H1 (cell line): ENCODE results near the gene LGR4. TPM values are rescaled to one million over a fixed set of nuclear protein-coding genes. Genes with fewer than 3 reads are reported as not detected.

Source experiments
- CTCF ChIA-PET: fragments of 300-600 bp; sonication (Branson Sonifier 250); formaldehyde crosslinking; loops from one replicate; lab custom pipeline; 2021; ENCODE audit not compliant: partially characterized antibody; lab: Charles Lee
- POLR2A ChIA-PET: fragments of 300-600 bp; sonication (Branson Sonifier 250); formaldehyde crosslinking; loops from one replicate; lab custom pipeline; 2021; ENCODE audit warnings: inconsistent platforms; ENCODE audit not compliant: partially characterized antibody; lab: Charles Lee
- DNase-seq, 2 experiments: peaks; one replicate each; pipeline versions ENCODE4 v3.0.0 to v3.0.0-alpha.2; 2010 to 2022; ENCODE audit warnings: low spot score in 2 of 2, low read depth in 1 of 2, mixed read lengths in 1 of 2
- FAIRE-seq: peaks from 2 replicates; lab custom pipeline; 2011; peaks lifted over from hg19 to GRCh38; lab: Jason Lieb, UNC
- H2AFZ ChIP-seq: 2 replicates; pipeline ENCODE4 v1.8.1; 2012; ENCODE audit warnings: low read length, inconsistent platforms
- H2AK5ac ChIP-seq: 2 replicates; pipeline ENCODE4 v1.6.1; 2013; ENCODE audit warnings: low read depth, low read length
- H2BK120ac ChIP-seq: replicated peaks from 2 replicates; pipeline ENCODE3; 2013; ENCODE audit warnings: low read depth, low read length, inconsistent platforms
- H2BK12ac ChIP-seq: 2 replicates; pipeline ENCODE4 v1.6.1; 2013; ENCODE audit warnings: low read depth, low read length
- H2BK15ac ChIP-seq: 2 replicates; pipeline ENCODE4 v1.6.1; 2013; ENCODE audit warnings: low read length
- H2BK20ac ChIP-seq: 2 replicates; pipeline ENCODE4 v1.6.1; 2013; ENCODE audit warnings: low read length
- H2BK5ac ChIP-seq: 2 replicates; pipeline ENCODE4 v1.6.1; 2013; ENCODE audit warnings: low read depth, low read length
- H3K14ac ChIP-seq: 2 replicates; pipeline ENCODE4 v1.6.1; 2013; ENCODE audit warnings: inconsistent platforms; ENCODE audit not compliant: insufficient read length
- H3K18ac ChIP-seq: 2 replicates; pipeline ENCODE4 v1.6.1; 2013; ENCODE audit warnings: low read length; ENCODE audit errors: extremely low read depth
- H3K23ac ChIP-seq: 2 replicates; pipeline ENCODE4 v1.6.1; 2013; ENCODE audit warnings: inconsistent platforms; ENCODE audit not compliant: insufficient read length
- H3K23me2 ChIP-seq: 2 replicates; pipeline ENCODE4 v1.6.1; 2013; ENCODE audit warnings: low read depth, low read length
- H3K27ac ChIP-seq: 2 replicates; pipeline ENCODE4 v1.6.1; 2011; ENCODE audit warnings: low read depth, low read length, inconsistent platforms
- H3K27me3 ChIP-seq, 4 experiments: replicated peaks in 1 of 4; 1 replicate in 1 of 4; 2 replicates in 3 of 4; pipeline versions ENCODE4 v1.6.1 to v1.8.1; 2011 to 2013; ENCODE audit warnings: low read length in 3 of 4, mild to moderate bottlenecking in 3 of 4, inconsistent platforms in 2 of 4, mixed read lengths in 2 of 4, moderate library complexity in 1 of 4; ENCODE audit not compliant: control insufficient read depth in 3 of 4, insufficient read depth in 3 of 4; ENCODE audit errors: extremely low read depth in 1 of 4
- H3K36me3 ChIP-seq, 4 experiments: 2 replicates each; pipeline versions ENCODE4 v1.6.1 to v1.8.1; 2011 to 2013; ENCODE audit warnings: mild to moderate bottlenecking in 4 of 4, low read length in 3 of 4, moderate library complexity in 2 of 4, control low read depth in 1 of 4, inconsistent platforms in 1 of 4; ENCODE audit not compliant: insufficient read depth in 4 of 4, control insufficient read depth in 2 of 4
- H3K4ac ChIP-seq: replicated peaks from 2 replicates; pipeline ENCODE3; 2013; ENCODE audit warnings: low read length, low read depth, mixed read lengths, inconsistent platforms; ENCODE audit not compliant: insufficient read length
- H3K4me1 ChIP-seq, 4 experiments: replicated peaks in 1 of 4; 1 replicate in 1 of 4; 2 replicates in 3 of 4; pipeline versions ENCODE4 v1.6.1 to v1.8.1; 2011 to 2013; ENCODE audit warnings: low read length in 3 of 4, inconsistent platforms in 2 of 4, mixed read lengths in 1 of 4; ENCODE audit not compliant: insufficient read depth in 4 of 4, control insufficient read depth in 3 of 4
- H3K4me2 ChIP-seq, 2 experiments: 2 replicates each; pipeline versions ENCODE4 v1.6.1 to v1.8.1; 2011 to 2013; ENCODE audit warnings: low read depth in 2 of 2, low read length in 2 of 2, control low read depth in 1 of 2, inconsistent platforms in 1 of 2, mild to moderate bottlenecking in 1 of 2; ENCODE audit not compliant: insufficient read depth in 1 of 2
- H3K4me3 ChIP-seq, 4 experiments: fragments of 200-600, 300-600 bp in 1 of 4; sonication (generic), shearing (Covaris generic), sonication (Bioruptor Twin) in 1 of 4; 2 replicates each; pipeline versions ENCODE4 v1.5.1 to v1.8.1; 2011 to 2016; ENCODE audit warnings: low read length in 4 of 4, low read depth in 3 of 4, control low read depth in 2 of 4, inconsistent platforms in 2 of 4, mild to moderate bottlenecking in 2 of 4, mixed read lengths in 1 of 4, moderate library complexity in 1 of 4; ENCODE audit not compliant: insufficient read depth in 2 of 4; ENCODE audit errors: extremely low read depth in 1 of 4
- H3K56ac ChIP-seq: replicated peaks from 2 replicates; pipeline ENCODE3; 2013; ENCODE audit warnings: low read depth, mild to moderate bottlenecking, mixed read lengths, low read length, inconsistent platforms; ENCODE audit not compliant: insufficient read length
- H3K79me1 ChIP-seq: 2 replicates; pipeline ENCODE4 v1.6.1; 2013; ENCODE audit warnings: low read depth, low read length, control low read depth
- H3K79me2 ChIP-seq, 2 experiments: 2 replicates each; pipeline versions ENCODE4 v1.6.1 to v1.8.1; 2012 to 2013; ENCODE audit warnings: low read length in 2 of 2, mild to moderate bottlenecking in 2 of 2, inconsistent platforms in 1 of 2; ENCODE audit not compliant: insufficient read depth in 2 of 2, control insufficient read depth in 1 of 2
- H3K9ac ChIP-seq, 4 experiments: replicated peaks in 1 of 4; 1 replicate in 1 of 4; 2 replicates in 3 of 4; pipeline versions ENCODE4 v1.6.1 to v1.8.1; 2011 to 2013; ENCODE audit warnings: low read depth in 3 of 4, low read length in 3 of 4, control low read depth in 2 of 4, mild to moderate bottlenecking in 2 of 4, moderate library complexity in 2 of 4, inconsistent platforms in 1 of 4; ENCODE audit errors: extremely low read depth in 1 of 4
- H3K9me3 ChIP-seq, 2 experiments: 2 replicates each; pipeline versions ENCODE4 v1.6.1 to v1.8.1; 2012 to 2013; ENCODE audit warnings: mild to moderate bottlenecking in 2 of 2, moderate library complexity in 2 of 2, control low read depth in 1 of 2, inconsistent platforms in 1 of 2, low read depth in 1 of 2, low read length in 1 of 2, mixed read lengths in 1 of 2; ENCODE audit not compliant: insufficient read depth in 2 of 2
- H4K20me1 ChIP-seq, 2 experiments: replicated peaks in 1 of 2; 2 replicates each; pipeline versions ENCODE3 to v1.8.1; 2011 to 2013; ENCODE audit warnings: inconsistent platforms in 2 of 2, low read length in 2 of 2, mild to moderate bottlenecking in 1 of 2; ENCODE audit not compliant: insufficient read depth in 2 of 2, control insufficient read depth in 1 of 2
- H4K5ac ChIP-seq: 2 replicates; pipeline ENCODE4 v1.6.1; 2013; ENCODE audit warnings: low read length, low read depth, mixed read lengths, inconsistent platforms; ENCODE audit not compliant: insufficient read length
- H4K8ac ChIP-seq: 2 replicates; pipeline ENCODE4 v1.8.0; 2013; ENCODE audit warnings: mild to moderate bottlenecking, moderate library complexity, low read length, inconsistent platforms; ENCODE audit not compliant: insufficient read depth; ENCODE audit errors: extremely low read depth
- H4K91ac ChIP-seq: replicated peaks from 2 replicates; pipeline ENCODE3; 2013; ENCODE audit warnings: low read length, mixed read lengths, inconsistent platforms; ENCODE audit not compliant: insufficient read length
- ATF3 ChIP-seq: IDR thresholded peaks from 2 replicates; pipeline ENCODE4 v1.6.1; 2011; ENCODE audit warnings: low read depth, mild to moderate bottlenecking, low read length; ENCODE audit not compliant: insufficient read depth
- BACH1 ChIP-seq: IDR thresholded peaks from 2 replicates; pipeline ENCODE4 v1.6.1; 2012; ENCODE audit warnings: low read length, improper control_type of control experiment
- CHD1 ChIP-seq: IDR thresholded peaks from 2 replicates; pipeline ENCODE4 v1.6.1; 2012; ENCODE audit warnings: low read depth, low read length, improper control_type of control experiment
- CHD2 ChIP-seq: IDR thresholded peaks from 2 replicates; pipeline ENCODE4 v1.6.1; 2012; ENCODE audit warnings: low read length, improper control_type of control experiment
- CREB1 ChIP-seq: IDR thresholded peaks from 2 replicates; pipeline ENCODE4 v1.6.1; 2012; ENCODE audit warnings: inconsistent platforms
- JUND ChIP-seq: IDR thresholded peaks from 2 replicates; pipeline ENCODE4 v1.6.1; 2011; ENCODE audit warnings: mild to moderate bottlenecking, improper control_type of control experiment, low read length
- MAX ChIP-seq: IDR thresholded peaks from 2 replicates; pipeline ENCODE4 v1.6.1; 2012; ENCODE audit warnings: inconsistent platforms
- NRF1 ChIP-seq: IDR thresholded peaks from 2 replicates; pipeline ENCODE4 v1.6.1; 2011; ENCODE audit warnings: mild to moderate bottlenecking, low read depth, low read length, improper control_type of control experiment
- POLR2AphosphoS5 ChIP-seq: IDR thresholded peaks from 2 replicates; pipeline ENCODE4 v1.6.1; 2011; ENCODE audit warnings: low read depth, low read length
- SAP30 ChIP-seq: fragments of 300-600 bp; sonication (generic); IDR thresholded peaks from 2 replicates; pipeline ENCODE4 v1.7.1; 2012; ENCODE audit warnings: low read length, moderate library complexity, mild to moderate bottlenecking, inconsistent platforms; ENCODE audit not compliant: insufficient read depth, insufficient replicate concordance
- SP4 ChIP-seq: IDR thresholded peaks from 2 replicates; pipeline ENCODE4 v1.6.1; 2012; ENCODE audit warnings: low read length, inconsistent platforms
- TAF7 ChIP-seq: optimal IDR thresholded peaks from 2 replicates; pipeline ENCODE3; 2011; ENCODE audit warnings: low read depth, mild to moderate bottlenecking, inconsistent platforms, low read length, moderate library complexity, borderline replicate concordance
- USF2 ChIP-seq: IDR thresholded peaks from 2 replicates; pipeline ENCODE4 v1.6.1; 2011; ENCODE audit warnings: low read length, improper control_type of control experiment
- WGBS, 2 experiments: shearing (Covaris generic) in 1 of 2; methylation state at CpG; one replicate each; pipeline versions ENCODE4 v1.1.6 to v1.1.7; 2013 to 2015; ENCODE audit warnings: low lambda C conversion rate in 2 of 2, mixed read lengths in 2 of 2, inconsistent platforms in 1 of 2, low coverage in 1 of 2, missing lambda C conversion rate in 1 of 2; ENCODE audit not compliant: insufficient replicate concordance in 2 of 2, insufficient coverage in 1 of 2, insufficient read length in 1 of 2; ENCODE audit errors: extremely low coverage in 1 of 2, missing lambda C conversion rate in 1 of 2; 5-methylcytosine and 5-hydroxymethylcytosine counted together
- polyA plus RNA-seq, 7 experiments: library from polyadenylated mRNA; depleted of rRNA in 3 of 7; stranded (reverse) in 5 of 7; unstranded in 2 of 7; fragments of >200 nt in 5 of 7; fragments of 200-250 nt in 2 of 7; gene quantifications; 1 replicate in 5 of 7; 2 replicates in 1 of 7; 4 replicates in 1 of 7; pipeline versions ENCODE4 v1.2.1 to v1.2.3, GENCODE V29; 2011 to 2013; ENCODE audit warnings: missing spikeins in 2 of 7, mixed read lengths in 2 of 7
- total RNA-seq: library from RNA; stranded (reverse); fragmentation: NEBNext Ultra II Directional; extraction: Animal tissue kit (Norgen Biotek cat#: 25700); gene quantifications from 2 replicates; pipeline ENCODE4 v1.2.1, GENCODE V29; 2021

LGR4 gene
- total and polyA plus RNA-seq, 2 of the 8 experiments (the other 6 are each of a cell fraction or from before 2014, with no cell fraction given) = 26.6 to 61.7 TPM

GRCh38 chr11:27513389-27513788 is 40.8 kb upstream of the LGR4 start:
- no peak overlapping the region for H2BK120ac ChIP-seq
- no peak overlapping the region for H4K5ac ChIP-seq
- no peak overlapping the region for H2AFZ ChIP-seq
- no peak overlapping the region for H2BK15ac ChIP-seq
- H3K23me2 ChIP-seq = no peaks in the 10 kb centered on the region
- H3K36me3 ChIP-seq = no peaks in the 10 kb centered on the region
- no peaks in the 10 kb centered on the region for H3K79me1 ChIP-seq
- H3K27me3 ChIP-seq = no peaks in the 10 kb centered on the region
- H4K8ac ChIP-seq = no peak overlapping the region
- CTCF ChIA-PET = interaction anchor here (0.8 to 1.5 kb wide), 2 partner anchors 11 to 17 kb away, joined by 3 to 5 read pairs; no protein-coding TSS in a partner anchor
- no peak overlapping the region for H2BK5ac ChIP-seq
- H3K4me3 ChIP-seq = no peak overlapping the region
- no peak overlapping the region for H2BK12ac ChIP-seq
- H3K14ac ChIP-seq = no peak overlapping the region
- no peak for TF ChIP-seq CHD2
- TF ChIP-seq JUND = no peak
- no peak for TF ChIP-seq BACH1
- no peak for TF ChIP-seq SAP30
- TF ChIP-seq TAF7 = no peak
- no peak for TF ChIP-seq CREB1
- TF ChIP-seq SP4 = no peak
- TF ChIP-seq USF2 = no peak
- no peak for TF ChIP-seq CHD1
- no peak for TF ChIP-seq ATF3
- no peak for TF ChIP-seq NRF1
- TF ChIP-seq POLR2AphosphoS5 = no peak
- TF ChIP-seq MAX = no peak
- H3K4me1 ChIP-seq = no peaks in the 10 kb centered on the region
- H4K20me1 ChIP-seq = no peaks in the 10 kb centered on the region
- H3K9me3 ChIP-seq = no peaks in the 10 kb centered on the region
- H3K9ac ChIP-seq = no peak overlapping the region
- no peak overlapping the region for H3K27ac ChIP-seq
- no peak overlapping the region for H3K23ac ChIP-seq
- H3K18ac ChIP-seq = no peak overlapping the region
- H2BK20ac ChIP-seq = no peak overlapping the region
- H3K4me2 ChIP-seq = no peak overlapping the region
- no peaks in the 10 kb centered on the region for H3K79me2 ChIP-seq
- H3K56ac ChIP-seq = no peak overlapping the region
- no peak overlapping the region for H4K91ac ChIP-seq
- 72% methylated on average over 2 of the region's 2 CpGs; no CpG with 5 or more reads in 1 of the 2 experiments for WGBS, 2 experiments
- FAIRE-seq (no peak), DNase-seq (no peak)
- no peak overlapping the region for H3K4ac ChIP-seq
- no peak overlapping the region for H2AK5ac ChIP-seq
- POLR2A ChIA-PET = interaction anchor here (0.8 kb wide), 1 partner anchor 136 kb away, joined by 3 read pairs; no protein-coding TSS in a partner anchor
